Measurements from ENCODE around the gene AAGAB. TPM values are rescaled to one million over a fixed set of nuclear protein-coding genes. Genes with fewer than 3 reads are reported as not detected.

Gene AAGAB
- total RNA-seq, 1 experiment from 2014 or later = 30.5 TPM

- no TSS peak for BruUV-seq (replicated peaks)
- Histone ChIP-seq H3K79me2 (ENCODE audit: low read length) (no peaks in the 10 kb centered on the region), H3K36me3 (ENCODE audit: low read depth, low read length) (no peaks in the 10 kb centered on the region), H3K9me3 (ENCODE audit: low read length) (no peaks in the 10 kb centered on the region), H3F3A (ENCODE audit: low read length, unreplicated experiment) (no peaks in the 10 kb centered on the region), H4K20me1 (ENCODE audit: low read length) (no peaks in the 10 kb centered on the region), H3K4me1 (ENCODE audit: insufficient read depth, low read length) (no peaks in the 10 kb centered on the region), H3K27me3 (ENCODE audit: low read length) (no peaks in the 10 kb centered on the region), H2AFZ (ENCODE audit: low read length) (no peak overlapping the region), H3K9me2 (replicated peaks; ENCODE audit: low read length) (no peaks in the 10 kb centered on the region), H3K27ac (ENCODE audit: low read length) (no peak overlapping the region), H3K4me2 (ENCODE audit: low read length) (no peak overlapping the region), H3K4me3 (ENCODE audit: low read length) (no peak overlapping the region), H3K9ac (ENCODE audit: low read length) (no peak overlapping the region)
- no peak for ATAC-seq
- POLR2A ChIA-PET (ENCODE audit: unreplicated experiment) = no interaction called here
- intact Hi-C loops (cut with micrococcal nuclease) = no loop called here
- TF ChIP-seq EZH2phosphoT487 (IDR thresholded peaks at IDR 0.05; ENCODE audit: borderline replicate concordance, low read length) (no peak), EZH2 (IDR thresholded peaks at IDR 0.05; ENCODE audit: low read length, unreplicated experiment) (no peak), CTCF (conservative IDR thresholded peaks at IDR 0.05; ENCODE audit: low read depth, low read length) (no peak)
- no peak for DNase-seq
- CTCF ChIA-PET = interaction anchor here (1.1 kb wide), 1 partner anchor 60 kb away, joined by 4 read pairs; no protein-coding TSS in a partner anchor
Measured at GRCh38 chr15:67300266-67301025, 46.0 kb upstream of the AAGAB start.

GRCh38 chr15:67296684-67297083 lies 42.2 kb upstream of the AAGAB start:
- no peak for TF ChIP-seq EZH2phosphoT487 (IDR thresholded peaks at IDR 0.05; ENCODE audit: borderline replicate concordance, low read length)
- no peak for TF ChIP-seq CTCF (conservative IDR thresholded peaks at IDR 0.05; ENCODE audit: low read depth, low read length)
- no peak for TF ChIP-seq EZH2 (IDR thresholded peaks at IDR 0.05; ENCODE audit: low read length, unreplicated experiment)
- H3K9ac ChIP-seq (ENCODE audit: low read length) = no peak overlapping the region
- H3K4me1 ChIP-seq (ENCODE audit: insufficient read depth, low read length) = no peaks in the 10 kb centered on the region
- CTCF ChIA-PET = no interaction called here
- no peaks in the 10 kb centered on the region for H3K36me3 ChIP-seq (ENCODE audit: low read depth, low read length)
- POLR2A ChIA-PET (ENCODE audit: unreplicated experiment) = interaction anchor here (0.5 kb wide), 1 partner anchor 27 kb away, joined by 3 read pairs; no protein-coding TSS in a partner anchor
- no peak overlapping the region for H2AFZ ChIP-seq (ENCODE audit: low read length)
- H3K4me3 ChIP-seq (ENCODE audit: low read length) = no peak overlapping the region
- H3K4me2 ChIP-seq (ENCODE audit: low read length) = no peak overlapping the region
- H3K79me2 ChIP-seq (ENCODE audit: low read length) = no peaks in the 10 kb centered on the region
- H3K27ac ChIP-seq (ENCODE audit: low read length) = no peak overlapping the region
- no peaks in the 10 kb centered on the region for H4K20me1 ChIP-seq (ENCODE audit: low read length)
- H3K9me2 ChIP-seq (replicated peaks; ENCODE audit: low read length) = no peaks in the 10 kb centered on the region
- ATAC-seq (no peak), DNase-seq (no peak)
- intact Hi-C loops (cut with micrococcal nuclease) = no loop called here
- BruUV-seq (replicated peaks) = no TSS peak
- H3K9me3 ChIP-seq (ENCODE audit: low read length) = no peaks in the 10 kb centered on the region
- H3K27me3 ChIP-seq (ENCODE audit: low read length) = no peaks in the 10 kb centered on the region
- H3F3A ChIP-seq (ENCODE audit: low read length, unreplicated experiment) = no peaks in the 10 kb centered on the region

GRCh38 chr15:67296188-67296587 lies 41.7 kb upstream of the AAGAB start:
- H3K9me2 ChIP-seq (replicated peaks; ENCODE audit: low read length) = no peaks in the 10 kb centered on the region
- ChIA-PET CTCF (no interaction called here), POLR2A (ENCODE audit: unreplicated experiment) (interaction anchor here (0.5 kb wide), 1 partner anchor 27 kb away, joined by 3 read pairs; no protein-coding TSS in a partner anchor)
- H3K4me2 ChIP-seq (ENCODE audit: low read length) = no peak overlapping the region
- H3K36me3 ChIP-seq (ENCODE audit: low read depth, low read length) = no peaks in the 10 kb centered on the region
- ATAC-seq = no peak
- no peaks in the 10 kb centered on the region for H3K27me3 ChIP-seq (ENCODE audit: low read length)
- H4K20me1 ChIP-seq (ENCODE audit: low read length) = no peaks in the 10 kb centered on the region
- no peak for DNase-seq
- no peaks in the 10 kb centered on the region for H3K79me2 ChIP-seq (ENCODE audit: low read length)
- no peak overlapping the region for H2AFZ ChIP-seq (ENCODE audit: low read length)
- BruUV-seq (replicated peaks) = no TSS peak
- no peak overlapping the region for H3K9ac ChIP-seq (ENCODE audit: low read length)
- H3K4me1 ChIP-seq (ENCODE audit: insufficient read depth, low read length) = no peaks in the 10 kb centered on the region
- H3K27ac ChIP-seq (ENCODE audit: low read length) = no peak overlapping the region
- H3K9me3 ChIP-seq (ENCODE audit: low read length) = no peaks in the 10 kb centered on the region
- intact Hi-C loops (cut with micrococcal nuclease) = no loop called here
- no peak overlapping the region for H3K4me3 ChIP-seq (ENCODE audit: low read length)
- no peaks in the 10 kb centered on the region for H3F3A ChIP-seq (ENCODE audit: low read length, unreplicated experiment)
- TF ChIP-seq EZH2 (IDR thresholded peaks at IDR 0.05; ENCODE audit: low read length, unreplicated experiment) (no peak), EZH2phosphoT487 (IDR thresholded peaks at IDR 0.05; ENCODE audit: borderline replicate concordance, low read length) (no peak), CTCF (conservative IDR thresholded peaks at IDR 0.05; ENCODE audit: low read depth, low read length) (no peak)

Measured in PC-3 (cell line).